Osteocyte (in vitro differentiated cells): ENCODE results near the gene EPHB2. TPM values are rescaled to one million over a fixed set of nuclear protein-coding genes. Genes with fewer than 3 reads are reported as not detected.

ENCODE experiments used
- DNase-seq: peaks from one replicate; pipeline ENCODE4 v3.0.0; 2021; ENCODE audit warnings: mixed read lengths; ENCODE audit not compliant: unreplicated experiment; ENCODE audit errors: extremely low spot score
- H3K27ac Mint-ChIP-seq: one replicate; pipeline ENCODE4 v1.8.0; 2021; ENCODE audit warnings: mild to moderate bottlenecking, mixed read lengths; ENCODE audit not compliant: unreplicated experiment
- H3K27me3 Mint-ChIP-seq: one replicate; pipeline ENCODE4 v1.8.0; 2021; ENCODE audit warnings: mixed read lengths; ENCODE audit not compliant: unreplicated experiment
- H3K36me3 Mint-ChIP-seq: one replicate; pipeline ENCODE4 v1.8.0; 2021; ENCODE audit warnings: mixed read lengths; ENCODE audit not compliant: unreplicated experiment
- H3K4me1 Mint-ChIP-seq: one replicate; pipeline ENCODE4 v1.8.0; 2021; ENCODE audit warnings: mixed read lengths; ENCODE audit not compliant: unreplicated experiment
- H3K4me3 Mint-ChIP-seq: one replicate; pipeline ENCODE4 v1.8.0; 2021; ENCODE audit warnings: mild to moderate bottlenecking, moderate library complexity, mixed read lengths; ENCODE audit not compliant: unreplicated experiment
- H3K9me3 Mint-ChIP-seq: one replicate; pipeline ENCODE4 v1.8.0; 2021; ENCODE audit warnings: mixed read lengths; ENCODE audit not compliant: unreplicated experiment
- total RNA-seq: library from RNA; stranded (reverse); gene quantifications from 2 replicates; pipeline ENCODE4 v1.2.1, GENCODE V29; 2021
- TF ChIP-seq, protein P1 (sequence below): fragments of 200-600 bp; sonication (generic); IDR thresholded peaks from 2 replicates; pipeline ENCODE4 v1.5.0; 2021; ENCODE audit warnings: antibody characterized with exemption, mild to moderate bottlenecking, moderate library complexity

The EPHB2 gene
- total RNA-seq, 1 donor from 2014 or later: 32.5 TPM

DNA sequence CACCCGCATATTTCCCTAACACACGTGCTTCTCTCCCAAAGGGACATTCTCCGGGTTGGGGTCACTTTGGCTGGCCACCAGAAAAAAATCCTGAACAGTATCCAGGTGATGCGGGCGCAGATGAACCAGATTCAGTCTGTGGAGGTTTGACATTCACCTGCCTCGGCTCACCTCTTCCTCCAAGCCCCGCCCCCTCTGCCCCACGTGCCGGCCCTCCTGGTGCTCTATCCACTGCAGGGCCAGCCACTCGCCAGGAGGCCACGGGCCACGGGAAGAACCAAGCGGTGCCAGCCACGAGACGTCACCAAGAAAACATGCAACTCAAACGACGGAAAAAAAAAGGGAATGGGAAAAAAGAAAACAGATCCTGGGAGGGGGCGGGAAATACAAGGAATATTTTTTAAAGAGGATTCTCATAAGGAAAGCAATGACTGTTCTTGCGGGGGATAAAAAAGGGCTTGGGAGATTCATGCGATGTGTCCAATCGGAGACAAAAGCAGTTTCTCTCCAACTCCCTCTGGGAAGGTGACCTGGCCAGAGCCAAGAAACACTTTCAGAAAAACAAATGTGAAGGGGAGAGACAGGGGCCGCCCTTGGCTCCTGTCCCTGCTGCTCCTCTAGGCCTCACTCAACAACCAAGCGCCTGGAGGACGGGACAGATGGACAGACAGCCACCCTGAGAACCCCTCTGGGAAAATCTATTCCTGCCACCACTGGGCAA is 202.9 kb downstream of the EPHB2 start:
- H3K36me3 Mint-ChIP-seq: peaks cover 4% of the 10 kb centered on the region
- peaks cover 2% of the 10 kb centered on the region for H3K27me3 Mint-ChIP-seq
- no peak for DNase-seq
- no peak overlapping the region for H3K4me3 Mint-ChIP-seq
- no peak overlapping the region for H3K27ac Mint-ChIP-seq
- H3K4me1 Mint-ChIP-seq: no peaks in the 10 kb centered on the region
- H3K9me3 Mint-ChIP-seq: no peaks in the 10 kb centered on the region
- TF ChIP-seq, protein P1, sequence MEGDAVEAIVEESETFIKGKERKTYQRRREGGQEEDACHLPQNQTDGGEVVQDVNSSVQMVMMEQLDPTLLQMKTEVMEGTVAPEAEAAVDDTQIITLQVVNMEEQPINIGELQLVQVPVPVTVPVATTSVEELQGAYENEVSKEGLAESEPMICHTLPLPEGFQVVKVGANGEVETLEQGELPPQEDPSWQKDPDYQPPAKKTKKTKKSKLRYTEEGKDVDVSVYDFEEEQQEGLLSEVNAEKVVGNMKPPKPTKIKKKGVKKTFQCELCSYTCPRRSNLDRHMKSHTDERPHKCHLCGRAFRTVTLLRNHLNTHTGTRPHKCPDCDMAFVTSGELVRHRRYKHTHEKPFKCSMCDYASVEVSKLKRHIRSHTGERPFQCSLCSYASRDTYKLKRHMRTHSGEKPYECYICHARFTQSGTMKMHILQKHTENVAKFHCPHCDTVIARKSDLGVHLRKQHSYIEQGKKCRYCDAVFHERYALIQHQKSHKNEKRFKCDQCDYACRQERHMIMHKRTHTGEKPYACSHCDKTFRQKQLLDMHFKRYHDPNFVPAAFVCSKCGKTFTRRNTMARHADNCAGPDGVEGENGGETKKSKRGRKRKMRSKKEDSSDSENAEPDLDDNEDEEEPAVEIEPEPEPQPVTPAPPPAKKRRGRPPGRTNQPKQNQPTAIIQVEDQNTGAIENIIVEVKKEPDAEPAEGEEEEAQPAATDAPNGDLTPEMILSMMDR: no peak

DNA sequence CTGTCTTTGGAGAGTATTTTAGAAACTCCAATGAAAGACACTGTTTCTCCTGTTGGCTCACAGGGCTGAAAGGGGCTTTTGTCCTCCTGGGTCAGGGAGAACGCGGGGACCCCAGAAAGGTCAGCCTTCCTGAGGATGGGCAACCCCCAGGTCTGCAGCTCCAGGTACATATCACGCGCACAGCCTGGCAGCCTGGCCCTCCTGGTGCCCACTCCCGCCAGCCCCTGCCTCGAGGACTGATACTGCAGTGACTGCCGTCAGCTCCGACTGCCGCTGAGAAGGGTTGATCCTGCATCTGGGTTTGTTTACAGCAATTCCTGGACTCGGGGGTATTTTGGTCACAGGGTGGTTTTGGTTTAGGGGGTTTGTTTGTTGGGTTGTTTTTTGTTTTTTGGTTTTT is 203.5 kb downstream of the EPHB2 start:
- Mint-ChIP-seq H3K27ac (no peak overlapping the region), H3K4me3 (no peak overlapping the region), H3K4me1 (no peaks in the 10 kb centered on the region), H3K36me3 (peaks cover 4% of the 10 kb centered on the region), H3K27me3 (peaks cover 2% of the 10 kb centered on the region), H3K9me3 (no peaks in the 10 kb centered on the region)
- TF ChIP-seq, protein P1: no peak
- no peak for DNase-seq

GRCh38 chr1:22914633-22915217 is 204.1 kb downstream of the EPHB2 start:
- Mint-ChIP-seq H3K27ac (no peak overlapping the region), H3K4me3 (no peak overlapping the region)
- no peak for DNase-seq

DNA sequence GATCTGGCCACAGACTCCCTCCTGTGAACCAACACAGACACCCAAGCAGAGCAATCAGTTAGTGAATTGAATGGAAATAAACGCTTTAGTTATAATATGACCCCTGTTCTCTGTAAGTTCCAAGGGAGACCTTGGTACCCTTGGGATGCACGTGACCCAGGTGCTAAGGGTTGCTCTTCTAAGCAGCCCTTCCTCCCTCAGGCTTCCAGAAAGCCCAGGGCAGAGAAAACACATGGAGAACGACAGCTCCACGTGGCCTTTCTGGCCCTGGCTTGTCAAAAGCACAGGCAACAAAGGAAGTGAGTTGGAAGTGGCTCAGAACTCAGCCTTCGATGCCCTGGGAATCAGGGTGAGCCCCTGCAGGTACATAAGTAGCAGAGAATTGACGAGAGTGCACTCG is 204.6 kb downstream of the EPHB2 start:
- Mint-ChIP-seq H3K9me3 (no peaks in the 10 kb centered on the region), H3K27ac (no peak overlapping the region), H3K36me3 (peaks cover 4% of the 10 kb centered on the region), H3K27me3 (peaks cover 2% of the 10 kb centered on the region), H3K4me1 (no peaks in the 10 kb centered on the region), H3K4me3 (no peak overlapping the region)
- TF ChIP-seq, protein P1: no peak
- DNase-seq: no peak

More at GRCh38 chr1:22914633-22915217, 204.1 kb downstream of the EPHB2 start:
- Mint-ChIP-seq H3K4me1 (no peaks in the 10 kb centered on the region), H3K9me3 (no peaks in the 10 kb centered on the region), H3K36me3 (peaks cover 4% of the 10 kb centered on the region), H3K27me3 (peaks cover 2% of the 10 kb centered on the region)
- TF ChIP-seq, protein P1: no peak

- no peak overlapping the region for H3K4me3 Mint-ChIP-seq
- H3K27me3 Mint-ChIP-seq: peaks cover 2% of the 10 kb centered on the region
- no peak for DNase-seq
- H3K9me3 Mint-ChIP-seq: no peaks in the 10 kb centered on the region
- peaks cover 4% of the 10 kb centered on the region for H3K36me3 Mint-ChIP-seq
- no peak overlapping the region for H3K27ac Mint-ChIP-seq
- TF ChIP-seq, protein P1: no peak
- H3K4me1 Mint-ChIP-seq: peaks cover 3% of the 10 kb centered on the region
Measured at GRCh38 chr1:22915816-22916470, 205.3 kb downstream of the EPHB2 start.
